HepG2 (cell line): ENCODE measurements around the gene MYO1E. TPM values are rescaled to one million over a fixed set of nuclear protein-coding genes. Genes with fewer than 3 reads are reported as not detected.
A peak's percentile ranks its signal among the peaks of the same experiment; 100 is the strongest.

ENCODE experiments used
- CEBPG ChIP-seq: IDR thresholded peaks from 2 replicates; pipeline ENCODE4 v1.6.1; 2016
- GTF3A ChIP-seq: sonication (generic); formaldehyde crosslinking; conservative IDR thresholded peaks from 2 replicates; pipeline ENCODE4 v1.4.0; 2020; ENCODE audit warnings: mild to moderate bottlenecking, missing genetic modification reagents
- HNRNPH1 ChIP-seq: fragments of 200-400 bp; formaldehyde crosslinking; optimal IDR thresholded peaks from 2 replicates; pipeline ENCODE3; 2017; ENCODE audit warnings: mild to moderate bottlenecking, low read depth, low read length
- KAT2B ChIP-seq: fragments of 150-350 bp; IDR thresholded peaks from 2 replicates; pipeline ENCODE4 v1.6.1; 2014; ENCODE audit warnings: low read depth, low read length, borderline replicate concordance
- KDM6A ChIP-seq: IDR thresholded peaks from 2 replicates; pipeline ENCODE4 v1.6.1; 2016; ENCODE audit warnings: low read depth
- NR3C1 ChIP-seq: sonication (generic); formaldehyde crosslinking; IDR thresholded peaks from 2 replicates; pipeline ENCODE4 v1.4.0; 2020; ENCODE audit warnings: missing genetic modification reagents
- PCBP1 ChIP-seq: fragments of 200-400 bp; formaldehyde crosslinking; IDR thresholded peaks from 2 replicates; pipeline ENCODE4 v1.6.1; 2017; ENCODE audit warnings: mild to moderate bottlenecking, low read depth, low read length, borderline replicate concordance
- SMAD1 ChIP-seq: sonication (generic); formaldehyde crosslinking; IDR thresholded peaks from 2 replicates; pipeline ENCODE4 v1.4.0; 2020; ENCODE audit warnings: missing genetic modification reagents, low read depth, mild to moderate bottlenecking, borderline replicate concordance
- SP4 ChIP-seq: sonication (generic); formaldehyde crosslinking; IDR thresholded peaks from 2 replicates; pipeline ENCODE4 v1.8.1; 2023; ENCODE audit warnings: mild to moderate bottlenecking, missing genetic modification reagents
- TSC22D2 ChIP-seq: sonication (generic); formaldehyde crosslinking; IDR thresholded peaks from 2 replicates; pipeline ENCODE4 v1.5.1; 2020; ENCODE audit warnings: missing genetic modification reagents, mild to moderate bottlenecking, borderline replicate concordance
- XBP1 ChIP-seq: sonication (generic); formaldehyde crosslinking; IDR thresholded peaks from 2 replicates; pipeline ENCODE4 v1.5.0; 2020; ENCODE audit warnings: missing genetic modification reagents
- ZFP1 ChIP-seq: IDR thresholded peaks from 2 replicates; pipeline ENCODE4 v1.6.1; 2016
- ZFYVE20 ChIP-seq: sonication (generic); formaldehyde crosslinking; IDR thresholded peaks from 2 replicates; pipeline ENCODE4 v1.8.0; 2023; ENCODE audit warnings: low read depth, mild to moderate bottlenecking, moderate library complexity, missing genetic modification reagents, borderline replicate concordance
- ZKSCAN5 ChIP-seq: sonication (generic); formaldehyde crosslinking; IDR thresholded peaks from 2 replicates; pipeline ENCODE4 v1.5.1; 2020; ENCODE audit warnings: mild to moderate bottlenecking, missing genetic modification reagents
- ZNF235 ChIP-seq: sonication (generic); formaldehyde crosslinking; IDR thresholded peaks from 2 replicates; pipeline ENCODE4 v1.8.1; 2023; ENCODE audit warnings: mild to moderate bottlenecking, missing genetic modification reagents, borderline replicate concordance
- ZNF264 ChIP-seq: sonication (generic); formaldehyde crosslinking; IDR thresholded peaks from 2 replicates; pipeline ENCODE4 v1.4.0; 2020; ENCODE audit warnings: missing genetic modification reagents
- ZNF367 ChIP-seq: sonication (generic); formaldehyde crosslinking; IDR thresholded peaks from 2 replicates; pipeline ENCODE4 v1.4.0; 2020; ENCODE audit warnings: missing genetic modification reagents, borderline replicate concordance
- ZNF619 ChIP-seq: sonication (generic); formaldehyde crosslinking; IDR thresholded peaks from 2 replicates; pipeline ENCODE4 v1.4.0; 2020; ENCODE audit warnings: mild to moderate bottlenecking, missing genetic modification reagents
- ZNF780A ChIP-seq: sonication (generic); formaldehyde crosslinking; IDR thresholded peaks from 2 replicates; pipeline ENCODE4 v1.8.0; 2022; ENCODE audit warnings: mild to moderate bottlenecking, missing genetic modification reagents, moderate library complexity
- polyA plus RNA-seq, 8 experiments: library from polyadenylated mRNA; depleted of rRNA in 3 of 8; stranded (reverse) in 7 of 8; unstranded in 1 of 8; fragments of >200 nt; fragmentation: Illumina TruSeq in 4 of 8; extraction: Trizol in 4 of 8; gene quantifications; 2 replicates each; pipeline versions ENCODE4 v1.2.1 to v1.2.3, GENCODE V29; 2011 to 2016; ENCODE audit warnings: low read depth in 4 of 8, missing spikeins in 1 of 8, mixed read lengths in 1 of 8; ENCODE audit not compliant: insufficient read depth in 1 of 8
- total RNA-seq, 5 experiments: library from RNA; depleted of rRNA; stranded (reverse); fragments of >200 nt; fragmentation: Illumina TruSeq; extraction: Trizol; gene quantifications; 2 replicates each; pipeline ENCODE4 v1.2.3, GENCODE V29; 2016; ENCODE audit warnings: low read depth in 1 of 5
- TF ChIP-seq, protein P1 (sequence below): sonication (generic); formaldehyde crosslinking; conservative IDR thresholded peaks from 2 replicates; pipeline ENCODE4 v1.8.1; 2023; ENCODE audit warnings: missing genetic modification reagents
- TF ChIP-seq, protein P2 (sequence below): sonication (generic); formaldehyde crosslinking; IDR thresholded peaks from 2 replicates; pipeline ENCODE4 v1.4.0; 2020; ENCODE audit warnings: missing genetic modification reagents
- TF ChIP-seq, protein P3 (sequence below): sonication (generic); formaldehyde crosslinking; IDR thresholded peaks from 2 replicates; pipeline ENCODE4 v1.4.0; 2020; ENCODE audit warnings: missing genetic modification reagents

The MYO1E gene
- total and polyA plus RNA-seq, 2 of the 13 experiments (the other 11 are each of a cell fraction or from before 2014, with no cell fraction given) = 15.7 to 25.1 TPM

DNA sequence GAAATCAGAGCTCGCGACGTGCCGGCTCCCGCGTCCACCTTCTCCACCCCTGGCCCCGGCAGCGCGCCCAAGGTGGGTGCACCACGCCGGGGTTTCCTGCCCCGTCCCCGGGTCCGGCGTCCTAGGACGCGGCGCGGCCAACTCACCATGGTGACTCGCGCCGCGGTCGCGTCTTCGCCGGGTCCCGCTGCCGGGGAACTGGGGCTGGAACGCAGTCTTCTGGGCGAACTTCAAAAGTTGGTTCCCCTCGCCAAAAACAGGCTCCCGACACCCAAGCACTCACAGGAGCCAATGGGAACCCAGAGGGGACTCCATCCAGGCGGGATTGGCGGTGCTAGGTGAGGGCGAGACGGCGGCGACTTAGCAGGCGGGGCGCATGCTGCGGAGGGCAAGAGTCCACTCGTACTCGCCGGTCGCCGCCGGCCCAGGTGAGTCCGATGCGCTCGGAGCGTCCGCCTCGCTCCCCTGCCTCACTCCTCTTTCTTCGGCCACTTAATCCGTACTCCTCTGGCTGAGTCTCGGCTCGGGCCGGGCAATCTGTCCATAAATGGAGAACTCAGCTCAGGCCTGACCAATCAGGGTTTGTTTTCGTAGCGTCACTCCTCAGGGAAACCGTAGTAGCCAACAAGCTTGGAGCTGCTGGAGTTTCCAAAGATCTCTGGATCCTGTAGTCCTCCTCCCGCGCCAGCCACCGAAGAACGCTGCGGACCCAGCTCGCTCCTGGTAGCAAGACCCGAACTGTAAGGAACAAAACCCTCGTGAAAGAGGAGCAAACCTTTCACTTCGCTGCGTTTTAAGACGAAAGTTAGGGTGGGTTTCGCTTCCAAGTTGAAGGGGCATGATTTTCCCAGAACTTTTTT is at the start of gene MYO1E (continued):
- TF ChIP-seq, protein P1, sequence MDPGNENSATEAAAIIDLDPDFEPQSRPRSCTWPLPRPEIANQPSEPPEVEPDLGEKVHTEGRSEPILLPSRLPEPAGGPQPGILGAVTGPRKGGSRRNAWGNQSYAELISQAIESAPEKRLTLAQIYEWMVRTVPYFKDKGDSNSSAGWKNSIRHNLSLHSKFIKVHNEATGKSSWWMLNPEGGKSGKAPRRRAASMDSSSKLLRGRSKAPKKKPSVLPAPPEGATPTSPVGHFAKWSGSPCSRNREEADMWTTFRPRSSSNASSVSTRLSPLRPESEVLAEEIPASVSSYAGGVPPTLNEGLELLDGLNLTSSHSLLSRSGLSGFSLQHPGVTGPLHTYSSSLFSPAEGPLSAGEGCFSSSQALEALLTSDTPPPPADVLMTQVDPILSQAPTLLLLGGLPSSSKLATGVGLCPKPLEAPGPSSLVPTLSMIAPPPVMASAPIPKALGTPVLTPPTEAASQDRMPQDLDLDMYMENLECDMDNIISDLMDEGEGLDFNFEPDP (CRISPR knock-in tag) = 0 out of 2 replicates have a peak, but pooled peaks have one; percentile 92
- no peak for TF ChIP-seq CEBPG (CRISPR knock-in tag)
- TF ChIP-seq TSC22D2 = no peak
- TF ChIP-seq ZNF235 = no peak
- TF ChIP-seq PCBP1 = no peak
- TF ChIP-seq ZNF264 (CRISPR knock-in tag) = no peak
- no peak for TF ChIP-seq ZNF619 (CRISPR knock-in tag)
- TF ChIP-seq GTF3A (CRISPR knock-in tag) = no peak
- TF ChIP-seq KAT2B = no peak
- TF ChIP-seq ZFP1 (CRISPR knock-in tag) = no peak
- TF ChIP-seq SP4 (CRISPR knock-in tag) = no peak
- TF ChIP-seq SMAD1 = peak; percentile 78; the same call in 1 of the 2 replicates
- 0 out of 2 replicates have a peak, but pooled peaks have one; percentile 20 for TF ChIP-seq ZNF780A (CRISPR knock-in tag)
- no peak for TF ChIP-seq HNRNPH1
- no peak for TF ChIP-seq XBP1 (CRISPR knock-in tag)
- TF ChIP-seq, protein P2, sequence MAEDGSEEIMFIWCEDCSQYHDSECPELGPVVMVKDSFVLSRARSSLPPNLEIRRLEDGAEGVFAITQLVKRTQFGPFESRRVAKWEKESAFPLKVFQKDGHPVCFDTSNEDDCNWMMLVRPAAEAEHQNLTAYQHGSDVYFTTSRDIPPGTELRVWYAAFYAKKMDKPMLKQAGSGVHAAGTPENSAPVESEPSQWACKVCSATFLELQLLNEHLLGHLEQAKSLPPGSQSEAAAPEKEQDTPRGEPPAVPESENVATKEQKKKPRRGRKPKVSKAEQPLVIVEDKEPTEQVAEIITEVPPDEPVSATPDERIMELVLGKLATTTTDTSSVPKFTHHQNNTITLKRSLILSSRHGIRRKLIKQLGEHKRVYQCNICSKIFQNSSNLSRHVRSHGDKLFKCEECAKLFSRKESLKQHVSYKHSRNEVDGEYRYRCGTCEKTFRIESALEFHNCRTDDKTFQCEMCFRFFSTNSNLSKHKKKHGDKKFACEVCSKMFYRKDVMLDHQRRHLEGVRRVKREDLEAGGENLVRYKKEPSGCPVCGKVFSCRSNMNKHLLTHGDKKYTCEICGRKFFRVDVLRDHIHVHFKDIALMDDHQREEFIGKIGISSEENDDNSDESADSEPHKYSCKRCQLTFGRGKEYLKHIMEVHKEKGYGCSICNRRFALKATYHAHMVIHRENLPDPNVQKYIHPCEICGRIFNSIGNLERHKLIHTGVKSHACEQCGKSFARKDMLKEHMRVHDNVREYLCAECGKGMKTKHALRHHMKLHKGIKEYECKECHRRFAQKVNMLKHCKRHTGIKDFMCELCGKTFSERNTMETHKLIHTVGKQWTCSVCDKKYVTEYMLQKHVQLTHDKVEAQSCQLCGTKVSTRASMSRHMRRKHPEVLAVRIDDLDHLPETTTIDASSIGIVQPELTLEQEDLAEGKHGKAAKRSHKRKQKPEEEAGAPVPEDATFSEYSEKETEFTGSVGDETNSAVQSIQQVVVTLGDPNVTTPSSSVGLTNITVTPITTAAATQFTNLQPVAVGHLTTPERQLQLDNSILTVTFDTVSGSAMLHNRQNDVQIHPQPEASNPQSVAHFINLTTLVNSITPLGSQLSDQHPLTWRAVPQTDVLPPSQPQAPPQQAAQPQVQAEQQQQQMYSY (CRISPR knock-in tag) = 0 out of 2 replicates have a peak, but pooled peaks have one; percentile 18
- TF ChIP-seq ZFYVE20 (CRISPR knock-in tag) = no peak
- TF ChIP-seq, protein P3, sequence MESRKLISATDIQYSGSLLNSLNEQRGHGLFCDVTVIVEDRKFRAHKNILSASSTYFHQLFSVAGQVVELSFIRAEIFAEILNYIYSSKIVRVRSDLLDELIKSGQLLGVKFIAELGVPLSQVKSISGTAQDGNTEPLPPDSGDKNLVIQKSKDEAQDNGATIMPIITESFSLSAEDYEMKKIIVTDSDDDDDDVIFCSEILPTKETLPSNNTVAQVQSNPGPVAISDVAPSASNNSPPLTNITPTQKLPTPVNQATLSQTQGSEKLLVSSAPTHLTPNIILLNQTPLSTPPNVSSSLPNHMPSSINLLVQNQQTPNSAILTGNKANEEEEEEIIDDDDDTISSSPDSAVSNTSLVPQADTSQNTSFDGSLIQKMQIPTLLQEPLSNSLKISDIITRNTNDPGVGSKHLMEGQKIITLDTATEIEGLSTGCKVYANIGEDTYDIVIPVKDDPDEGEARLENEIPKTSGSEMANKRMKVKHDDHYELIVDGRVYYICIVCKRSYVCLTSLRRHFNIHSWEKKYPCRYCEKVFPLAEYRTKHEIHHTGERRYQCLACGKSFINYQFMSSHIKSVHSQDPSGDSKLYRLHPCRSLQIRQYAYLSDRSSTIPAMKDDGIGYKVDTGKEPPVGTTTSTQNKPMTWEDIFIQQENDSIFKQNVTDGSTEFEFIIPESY = no peak
- 0 out of 2 replicates have a peak, but pooled peaks have one; percentile 25 for TF ChIP-seq ZKSCAN5 (CRISPR knock-in tag)
- TF ChIP-seq ZNF367 = no peak
- no peak for TF ChIP-seq KDM6A
- TF ChIP-seq NR3C1 (CRISPR knock-in tag) = no peak
